GM23338 (cell line): ENCODE results near the gene CD8A. TPM values are rescaled to one million over a fixed set of nuclear protein-coding genes. Genes with fewer than 3 reads are reported as not detected.
A peak's percentile ranks its signal among the peaks of the same experiment; 100 is the strongest.
"Not testable (repeated sequence)": the region's sequence is repeated elsewhere in the genome, so short reads cannot be mapped to it uniquely, and the experiment has no call there.

Experiments
- ATAC-seq: fragments of 200-7000 bp; cut with Tn5 transposase; 3 replicates; pipeline ENCODE4 v1.9.1; 2020
- DNase-seq: peaks from one replicate; pipeline ENCODE4 v3.0.0-alpha.2; 2015; ENCODE audit warnings: low spot score
- H2AFZ ChIP-seq: fragments of 200-600 bp; sonication (generic); 2 replicates; pipeline ENCODE4 v1.8.0; 2016; ENCODE audit warnings: antibody characterized with exemption, mild to moderate bottlenecking, moderate library complexity
- H3F3A ChIP-seq: fragments of 200-600 bp; sonication (generic); replicated peaks from 2 replicates; pipeline ENCODE4 v1.8.0; 2017; ENCODE audit warnings: antibody characterized with exemption, mixed run types, low read depth
- H3K27ac ChIP-seq: fragments of 200-600 bp; sonication (generic); 2 replicates; pipeline ENCODE4 v1.6.1; 2016; ENCODE audit warnings: low read depth
- H3K27me3 ChIP-seq: fragments of 200-600 bp; sonication (generic); 2 replicates; pipeline ENCODE4 v1.8.0; 2016; ENCODE audit warnings: mild to moderate bottlenecking, mixed run types, moderate library complexity; ENCODE audit not compliant: insufficient read depth
- H3K36me3 ChIP-seq: fragments of 200-600 bp; sonication (generic); 2 replicates; pipeline ENCODE4 v1.8.0; 2016; ENCODE audit warnings: mild to moderate bottlenecking; ENCODE audit not compliant: insufficient read depth
- H3K4me1 ChIP-seq: fragments of 200-600 bp; sonication (generic); 2 replicates; pipeline ENCODE4 v1.8.0; 2016; ENCODE audit warnings: mild to moderate bottlenecking, moderate library complexity; ENCODE audit not compliant: insufficient read depth
- H3K4me2 ChIP-seq: fragments of 200-600 bp; sonication (generic); 2 replicates; pipeline ENCODE4 v1.7.1; 2017; ENCODE audit warnings: mixed run types
- H3K4me3 ChIP-seq: fragments of 200-600 bp; sonication (generic); 2 replicates; pipeline ENCODE4 v1.6.1; 2016; ENCODE audit warnings: mixed run types
- H3K79me2 ChIP-seq: fragments of 200-600 bp; sonication (generic); replicated peaks from 2 replicates; pipeline ENCODE4 v1.8.0; 2017; ENCODE audit warnings: mild to moderate bottlenecking; ENCODE audit not compliant: insufficient read depth
- H3K9me2 ChIP-seq: fragments of 200-600 bp; sonication (generic); 2 replicates; pipeline ENCODE4 v1.8.0; 2017; ENCODE audit not compliant: insufficient read depth
- H4K20me1 ChIP-seq: fragments of 200-600 bp; sonication (generic); replicated peaks from 2 replicates; pipeline ENCODE4 v1.8.0; 2017; ENCODE audit warnings: mild to moderate bottlenecking; ENCODE audit not compliant: insufficient read depth
- H3K27ac Mint-ChIP-seq: 2 replicates; pipeline ENCODE4 v1.8.0; 2020; ENCODE audit warnings: inconsistent platforms, mild to moderate bottlenecking, moderate library complexity, mixed read lengths
- H3K27me3 Mint-ChIP-seq: 3 replicates; pipeline ENCODE4 v1.8.0; 2022; ENCODE audit warnings: low read depth, mild to moderate bottlenecking, moderate library complexity, mixed read lengths, inconsistent platforms; ENCODE audit not compliant: insufficient read depth, poor library complexity
- H3K36me3 Mint-ChIP-seq: 3 replicates; pipeline ENCODE4 v1.8.0; 2021; ENCODE audit warnings: low read depth, mild to moderate bottlenecking, inconsistent platforms, moderate library complexity, mixed read lengths
- H3K4me1 Mint-ChIP-seq: 3 replicates; pipeline ENCODE4 v1.8.0; 2020; ENCODE audit warnings: mild to moderate bottlenecking, inconsistent platforms, mixed read lengths
- H3K4me3 Mint-ChIP-seq: 3 replicates; pipeline ENCODE4 v1.8.0; 2021; ENCODE audit warnings: moderate library complexity, mild to moderate bottlenecking, inconsistent platforms, mixed read lengths
- H3K9me3 Mint-ChIP-seq: 3 replicates; pipeline ENCODE4 v1.8.0; 2020; ENCODE audit warnings: moderate library complexity, mild to moderate bottlenecking, inconsistent platforms, mixed read lengths
- CTCF ChIP-seq, 2 experiments: fragments of 200-600 bp in 1 of 2; sonication (generic) in 1 of 2; conservative IDR thresholded peaks; 2 replicates each; pipeline versions ENCODE4 v1.5.1 to v1.6.1; 2016 to 2017; ENCODE audit warnings: antibody characterized with exemption in 2 of 2, low read depth in 2 of 2, mild to moderate bottlenecking in 2 of 2, moderate library complexity in 1 of 2
- ETS1 ChIP-seq: IDR thresholded peaks from 2 replicates; pipeline ENCODE4 v1.6.1; 2016; ENCODE audit warnings: antibody characterized with exemption
- NANOG ChIP-seq: IDR thresholded peaks from 2 replicates; pipeline ENCODE4 v1.6.1; 2016; ENCODE audit warnings: antibody characterized with exemption, borderline replicate concordance
- POLR2AphosphoS5 ChIP-seq: IDR thresholded peaks from 2 replicates; pipeline ENCODE4 v1.6.1; 2016; ENCODE audit warnings: antibody characterized with exemption, low read depth
- ZNF462 ChIP-seq: fragments of 250-450 bp; sonication (Bioruptor Pico); IDR thresholded peaks from 2 replicates; pipeline ENCODE4 v1.5.0; 2020; ENCODE audit warnings: mild to moderate bottlenecking, moderate library complexity
- polyA plus RNA-seq: library from polyadenylated mRNA; unstranded; fragments of >200 nt; fragmentation: Nextera tagmentation; extraction: Ambion mirVana; gene quantifications from 2 replicates; pipeline ENCODE4 v1.2.1, GENCODE V29; 2016
- total RNA-seq: library from RNA; depleted of rRNA; stranded (reverse); fragments of >200 nt; shearing (Covaris generic); gene quantifications from 2 replicates; pipeline ENCODE4 v1.2.3, GENCODE V29; 2014

Gene CD8A
- total and polyA plus RNA-seq, 2 experiments from 2014 or later: 0.19 to 0.24 TPM

GRCh38 chr2:86836915-86837695 is 46.4 kb upstream of the CD8A start:
- H3K27ac Mint-ChIP-seq, H3K4me2 ChIP-seq, H3F3A ChIP-seq, H3K4me1 ChIP-seq, H3K79me2 ChIP-seq, H3K4me3 ChIP-seq, H3K9me2 ChIP-seq, H4K20me1 ChIP-seq, H3K27ac ChIP-seq, H3K4me3 Mint-ChIP-seq, H3K27me3 ChIP-seq, H3K36me3 Mint-ChIP-seq, ATAC-seq, DNase-seq, H3K9me3 Mint-ChIP-seq, H2AFZ ChIP-seq, H3K36me3 ChIP-seq: not testable (repeated sequence)
- H3K27me3 Mint-ChIP-seq: peaks cover 12% of the 10 kb centered on the region
- peaks cover 22% of the 10 kb centered on the region for H3K4me1 Mint-ChIP-seq

GRCh38 chr2:86835548-86835889 is 44.8 kb upstream of the CD8A start:
- H3K9me2 ChIP-seq, H3K9me3 Mint-ChIP-seq, H3K36me3 ChIP-seq, H3K4me3 ChIP-seq, H3K36me3 Mint-ChIP-seq, ATAC-seq, H2AFZ ChIP-seq, H3K4me2 ChIP-seq, H3K4me3 Mint-ChIP-seq, H3K4me1 ChIP-seq, H3K27ac Mint-ChIP-seq, H4K20me1 ChIP-seq, H3K27ac ChIP-seq, H3K79me2 ChIP-seq, H3K27me3 ChIP-seq, H3F3A ChIP-seq, DNase-seq: not testable (repeated sequence)
- Mint-ChIP-seq H3K27me3 (peaks cover 18% of the 10 kb centered on the region), H3K4me1 (peaks cover 24% of the 10 kb centered on the region)

- ATAC-seq (no peak), DNase-seq (peak; percentile 8)
- H3K4me2 ChIP-seq: no peak overlapping the region
- no peak overlapping the region for H3K4me3 Mint-ChIP-seq
- H3K27ac Mint-ChIP-seq: no peak overlapping the region
- no peaks in the 10 kb centered on the region for H3K36me3 Mint-ChIP-seq
- no peaks in the 10 kb centered on the region for H3K9me2 ChIP-seq
- no peak overlapping the region for H2AFZ ChIP-seq
- no peaks in the 10 kb centered on the region for H3F3A ChIP-seq
- no peak overlapping the region for H3K4me3 ChIP-seq
- no peaks in the 10 kb centered on the region for H3K9me3 Mint-ChIP-seq
- no peaks in the 10 kb centered on the region for H3K36me3 ChIP-seq
- TF ChIP-seq POLR2AphosphoS5 (no peak), NANOG (no peak), CTCF (conservative IDR thresholded peaks at IDR 0.05; ENCODE audit: low read depth in 2 of 2) (no peak), ETS1 (no peak), ZNF462 (CRISPR knock-in tag) (no peak)
- H3K27me3 ChIP-seq: no peaks in the 10 kb centered on the region
- H4K20me1 ChIP-seq: no peaks in the 10 kb centered on the region
- peaks cover 16% of the 10 kb centered on the region for H3K4me1 Mint-ChIP-seq
- no peak overlapping the region for H3K27ac ChIP-seq
- H3K4me1 ChIP-seq: peaks cover 9% of the 10 kb centered on the region
- no peaks in the 10 kb centered on the region for H3K79me2 ChIP-seq
- H3K27me3 Mint-ChIP-seq: peaks cover 24% of the 10 kb centered on the region
Observed at GRCh38 chr2:86833315-86833714, 42.6 kb upstream of the CD8A start.
